Smooth muscle cell (in vitro differentiated cells): ENCODE measurements around the gene PTCSC3. TPM values are rescaled to one million over a fixed set of nuclear protein-coding genes. Genes with fewer than 3 reads are reported as not detected.

Experiments
- DNase-seq: peaks from one replicate; lab custom pipeline; 2025; ENCODE audit not compliant: unreplicated experiment; lab: John Stamatoyannopoulos, UW
- H2AFZ ChIP-seq: fragments of 200-600 bp; sonication (generic); 2 replicates; pipeline ENCODE4 v1.6.0; 2016; ENCODE audit warnings: antibody characterized with exemption, low read depth, mild to moderate bottlenecking
- H3F3A ChIP-seq: fragments of 200-600 bp; sonication (generic); 2 replicates; pipeline ENCODE4 v1.6.0; 2017; ENCODE audit warnings: antibody characterized with exemption, low read depth
- H3K27ac ChIP-seq: fragments of 200-600 bp; sonication (generic); 2 replicates; pipeline ENCODE4 v1.5.1; 2016; ENCODE audit warnings: low read depth, mild to moderate bottlenecking
- H3K27me3 ChIP-seq: fragments of 200-600 bp; sonication (generic); 2 replicates; pipeline ENCODE4 v1.6.1; 2016; ENCODE audit warnings: low read depth, mild to moderate bottlenecking
- H3K36me3 ChIP-seq: fragments of 200-600 bp; sonication (generic); 2 replicates; pipeline ENCODE4 v1.5.1; 2016; ENCODE audit warnings: low read depth
- H3K4me1 ChIP-seq: fragments of 200-600 bp; sonication (generic); 2 replicates; pipeline ENCODE4 v1.5.1; 2016; ENCODE audit warnings: low read depth
- H3K4me2 ChIP-seq: fragments of 200-600 bp; sonication (generic); 2 replicates; pipeline ENCODE4 v1.6.0; 2016; ENCODE audit warnings: mild to moderate bottlenecking
- H3K4me3 ChIP-seq: fragments of 200-600 bp; sonication (generic); 2 replicates; pipeline ENCODE4 v1.5.1; 2016; ENCODE audit warnings: mild to moderate bottlenecking
- H3K79me2 ChIP-seq: fragments of 200-600 bp; sonication (generic); 2 replicates; pipeline ENCODE4 v1.6.0; 2016; ENCODE audit warnings: low read depth, mild to moderate bottlenecking
- H3K9ac ChIP-seq: fragments of 200-600 bp; sonication (generic); 2 replicates; pipeline ENCODE4 v1.6.0; 2016; ENCODE audit warnings: low read depth
- H3K9me3 ChIP-seq: fragments of 200-600 bp; sonication (generic); replicated peaks from 2 replicates; pipeline ENCODE4 v1.5.1; 2016; ENCODE audit warnings: low read depth
- H4K20me1 ChIP-seq: fragments of 200-600 bp; sonication (generic); 2 replicates; pipeline ENCODE4 v1.6.0; 2016; ENCODE audit warnings: low read depth
- CTCF ChIP-seq: fragments of 200-600 bp; sonication (generic); IDR thresholded peaks from 2 replicates; pipeline ENCODE4 v1.5.1; 2017; ENCODE audit warnings: borderline replicate concordance, mild to moderate bottlenecking, antibody characterized with exemption; ENCODE audit not compliant: insufficient read depth, poor library complexity, severe bottlenecking
- WGBS: methylation state at CpG from one replicate; pipeline ENCODE4 v1.1.7; 2016; ENCODE audit warnings: low lambda C conversion rate; 5-methylcytosine and 5-hydroxymethylcytosine counted together
- polyA plus RNA-seq: library from polyadenylated mRNA; unstranded; fragments of >200 nt; fragmentation: Nextera tagmentation; extraction: Ambion mirVana; gene quantifications from 2 replicates; pipeline ENCODE4 v1.2.1, GENCODE V29; 2016
- total RNA-seq: library from RNA; depleted of rRNA; stranded (reverse); fragments of >200 nt; gene quantifications from 2 replicates; pipeline ENCODE4 v1.2.3, GENCODE V29; 2014

Gene PTCSC3
- total and polyA plus RNA-seq, 2 experiments from 2014 or later: not detected

GRCh38 chr14:36198378-36198777 lies 21.9 kb upstream of the PTCSC3 start:
- peaks cover 4% of the 10 kb centered on the region for H3K27me3 ChIP-seq
- TF ChIP-seq CTCF: no peak
- no peak overlapping the region for H3K9ac ChIP-seq
- no peak for DNase-seq
- H3K9me3 ChIP-seq: no peaks in the 10 kb centered on the region
- no peak overlapping the region for H3K4me2 ChIP-seq
- H3F3A ChIP-seq: no peaks in the 10 kb centered on the region
- WGBS: no CpG with 5 or more reads among the region's 1 CpG
- H4K20me1 ChIP-seq: no peaks in the 10 kb centered on the region
- H3K4me3 ChIP-seq: no peak overlapping the region
- H3K79me2 ChIP-seq: no peaks in the 10 kb centered on the region
- H3K36me3 ChIP-seq: no peaks in the 10 kb centered on the region
- no peaks in the 10 kb centered on the region for H3K4me1 ChIP-seq
- no peak overlapping the region for H2AFZ ChIP-seq
- H3K27ac ChIP-seq: no peak overlapping the region

- no peaks in the 10 kb centered on the region for H3K79me2 ChIP-seq
- H4K20me1 ChIP-seq: no peaks in the 10 kb centered on the region
- H3K4me2 ChIP-seq: no peak overlapping the region
- H3K4me3 ChIP-seq: no peak overlapping the region
- no peak for TF ChIP-seq CTCF
- H3K27ac ChIP-seq: no peak overlapping the region
- no peaks in the 10 kb centered on the region for H3K4me1 ChIP-seq
- no peaks in the 10 kb centered on the region for H3F3A ChIP-seq
- no peak overlapping the region for H3K9ac ChIP-seq
- H3K9me3 ChIP-seq: no peaks in the 10 kb centered on the region
- H3K27me3 ChIP-seq: peaks cover 4% of the 10 kb centered on the region
- no peak overlapping the region for H2AFZ ChIP-seq
- H3K36me3 ChIP-seq: no peaks in the 10 kb centered on the region
- WGBS: 63% methylated on average over 4 of the region's 4 CpGs
- no peak for DNase-seq
Measured at GRCh38 chr14:36194663-36195062, 18.1 kb upstream of the PTCSC3 start.

- H3K9ac ChIP-seq: no peak overlapping the region
- no peaks in the 10 kb centered on the region for H3F3A ChIP-seq
- 78% methylated on average over 3 of the region's 3 CpGs for WGBS
- no peak overlapping the region for H3K4me2 ChIP-seq
- H3K79me2 ChIP-seq: no peaks in the 10 kb centered on the region
- H3K27ac ChIP-seq: no peak overlapping the region
- H2AFZ ChIP-seq: no peak overlapping the region
- no peaks in the 10 kb centered on the region for H3K9me3 ChIP-seq
- no peaks in the 10 kb centered on the region for H3K4me1 ChIP-seq
- DNase-seq: no peak
- no peaks in the 10 kb centered on the region for H3K27me3 ChIP-seq
- no peaks in the 10 kb centered on the region for H3K36me3 ChIP-seq
- TF ChIP-seq CTCF: no peak
- no peaks in the 10 kb centered on the region for H4K20me1 ChIP-seq
- no peak overlapping the region for H3K4me3 ChIP-seq
Measured at GRCh38 chr14:36192530-36192929, 16.0 kb upstream of the PTCSC3 start.

- H3K4me3 ChIP-seq: no peak overlapping the region
- DNase-seq: no peak
- H2AFZ ChIP-seq: no peak overlapping the region
- H3K9me3 ChIP-seq: no peaks in the 10 kb centered on the region
- no peaks in the 10 kb centered on the region for H3K79me2 ChIP-seq
- H3F3A ChIP-seq: no peaks in the 10 kb centered on the region
- H3K27me3 ChIP-seq: no peaks in the 10 kb centered on the region
- H3K36me3 ChIP-seq: no peaks in the 10 kb centered on the region
- H4K20me1 ChIP-seq: no peaks in the 10 kb centered on the region
- TF ChIP-seq CTCF: no peak
- H3K27ac ChIP-seq: no peak overlapping the region
- H3K4me1 ChIP-seq: no peaks in the 10 kb centered on the region
- no peak overlapping the region for H3K4me2 ChIP-seq
- no peak overlapping the region for H3K9ac ChIP-seq
- 84% methylated on average over 3 of the region's 3 CpGs for WGBS
Measured at GRCh38 chr14:36183402-36183801, 6.9 kb upstream of the PTCSC3 start.
